COLO668 (cell line): ENCODE data around the gene MEN1.

Experiments used
- DNase-seq: peaks from one replicate; lab custom pipeline; 2025; ENCODE audit not compliant: unreplicated experiment; lab: John Stamatoyannopoulos, UW

The MEN1 gene

DNA sequence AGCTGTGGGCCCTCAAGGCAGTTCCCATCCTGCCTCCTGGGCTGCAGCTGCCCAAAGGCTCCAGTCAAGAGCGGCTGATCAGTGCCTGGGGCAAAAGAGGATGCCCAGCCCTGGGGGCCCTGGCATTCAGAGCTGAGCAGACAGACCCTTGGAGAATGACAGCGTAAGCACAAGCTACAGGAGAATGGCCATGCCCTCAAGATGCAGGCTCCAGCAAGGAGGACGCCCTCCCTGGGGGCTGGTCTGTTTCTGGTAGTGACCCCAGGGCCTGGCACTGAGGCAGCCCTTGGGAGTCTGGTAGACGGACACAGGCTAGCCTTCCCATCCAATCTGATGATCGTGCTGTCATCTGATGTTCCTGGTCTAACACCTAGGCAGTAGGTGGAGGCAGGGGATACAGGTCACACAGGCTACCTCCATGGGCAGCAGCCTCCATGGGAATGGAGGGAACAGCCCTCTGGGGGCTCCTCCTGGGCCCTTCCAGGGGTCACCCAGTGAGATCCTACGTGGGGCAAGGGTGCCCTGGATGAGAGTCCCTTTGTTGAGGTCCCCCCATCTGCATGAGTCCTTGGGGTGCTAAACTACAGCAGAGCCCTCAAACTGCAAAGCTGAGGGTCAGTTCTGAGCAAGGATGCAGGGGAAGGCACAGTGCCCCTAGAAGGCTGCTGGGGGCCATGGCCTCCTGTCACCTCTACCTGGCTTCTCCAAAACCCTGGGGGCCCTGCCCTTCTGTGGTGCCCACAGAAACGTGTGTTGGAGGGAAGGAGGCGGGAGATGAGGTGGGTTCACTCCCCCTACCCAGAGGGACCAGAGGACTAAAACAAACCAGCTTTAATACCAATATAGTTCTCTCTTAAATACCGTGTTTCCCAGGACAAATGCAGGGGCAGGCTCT lies 21.8 kb downstream of the MEN1 start:
- no peak for DNase-seq

DNA sequence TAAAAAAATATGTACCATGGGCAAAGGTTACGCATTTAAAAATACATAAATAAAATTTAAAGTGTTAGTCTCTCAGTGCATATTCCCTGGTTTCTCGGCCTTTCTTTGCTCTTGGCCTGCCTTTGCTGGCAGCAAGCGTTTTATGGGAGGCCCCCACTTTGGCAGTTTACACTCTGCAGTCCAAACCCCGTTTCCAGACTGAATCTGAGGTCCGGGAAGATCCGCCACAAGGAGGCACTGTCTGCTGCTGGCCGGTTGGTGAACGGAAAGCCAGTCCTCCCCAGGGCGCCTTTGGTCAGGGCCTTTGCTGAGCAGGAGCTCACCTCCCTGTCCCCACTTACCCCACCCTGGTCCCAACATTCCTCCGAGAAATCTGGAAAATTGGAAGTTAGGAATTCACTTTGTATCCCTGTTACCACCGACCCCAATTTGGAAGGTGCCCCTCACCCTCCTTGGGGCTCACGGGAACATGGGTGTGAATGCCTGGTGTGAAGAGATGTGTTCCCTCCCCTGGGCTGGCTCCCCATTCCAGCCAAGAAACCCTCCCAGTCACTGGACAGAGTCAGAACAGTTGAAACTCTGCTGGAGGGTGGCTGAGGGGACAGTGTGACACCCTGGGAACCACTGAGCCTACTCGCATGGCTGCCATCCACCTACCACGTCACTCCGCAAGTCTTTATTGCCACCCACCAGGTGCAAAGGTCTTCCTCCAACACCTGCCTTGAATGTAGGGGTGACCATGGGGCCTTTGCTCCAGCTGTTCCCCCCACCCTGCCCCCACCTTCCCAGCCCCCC lies 22.6 kb downstream of the MEN1 start:
- DNase-seq, result peak; percentile 50

DNA sequence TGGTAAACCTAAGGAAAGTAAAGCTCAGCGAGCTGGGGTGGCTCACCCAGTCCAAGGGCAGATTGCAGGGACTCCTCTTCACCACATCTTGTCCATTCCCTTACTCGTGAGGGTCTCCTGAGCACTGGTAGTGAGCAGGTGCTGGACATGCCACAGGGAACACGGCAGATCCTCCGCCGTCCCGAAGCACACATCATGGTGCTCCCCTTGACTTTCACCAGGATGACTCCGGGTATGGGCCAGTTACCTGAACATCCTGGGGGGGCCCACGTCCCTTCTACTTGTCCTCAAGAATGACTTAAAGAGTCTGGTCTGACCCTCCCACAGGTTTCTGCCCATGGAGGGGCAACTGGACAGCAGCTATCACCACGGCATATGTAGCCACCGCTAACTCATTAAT lies 24.0 kb downstream of the MEN1 start:
- DNase-seq, result no peak

DNA sequence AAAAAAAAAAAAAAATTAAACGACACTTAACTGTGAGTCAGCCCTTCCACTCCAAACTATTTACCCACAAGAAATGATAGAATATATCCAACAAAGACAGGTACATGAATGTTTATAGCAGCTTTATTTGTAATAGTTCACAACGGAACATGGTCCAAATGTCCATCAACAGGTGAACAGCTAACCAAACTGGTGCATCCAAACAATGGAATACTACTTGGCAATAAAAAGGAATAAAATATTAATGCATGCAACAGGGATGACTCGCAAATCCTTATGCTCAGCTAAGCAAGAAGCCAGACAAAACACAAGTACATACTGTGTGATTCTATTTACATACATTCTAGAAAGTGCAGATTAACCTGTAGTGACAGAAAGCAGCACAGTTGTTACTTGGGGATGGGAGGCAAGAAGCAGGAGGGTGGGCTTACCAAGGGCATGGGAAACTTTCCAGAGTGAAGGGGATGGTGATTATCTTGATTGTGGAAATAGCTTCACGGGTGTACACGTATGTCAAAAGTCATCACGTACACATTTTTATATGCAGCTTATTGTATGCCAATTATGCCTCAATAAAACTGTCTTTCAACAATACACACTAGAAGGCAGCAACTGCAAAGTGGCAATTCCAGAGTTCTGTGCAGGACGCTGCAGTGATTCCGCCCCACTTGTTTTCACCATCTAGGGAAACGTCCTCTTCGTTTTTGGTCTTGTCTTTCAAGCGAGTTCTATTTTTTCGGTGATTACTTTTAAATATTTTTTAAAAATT lies 25.4 kb downstream of the MEN1 start:
- DNase-seq, result no peak

DNA sequence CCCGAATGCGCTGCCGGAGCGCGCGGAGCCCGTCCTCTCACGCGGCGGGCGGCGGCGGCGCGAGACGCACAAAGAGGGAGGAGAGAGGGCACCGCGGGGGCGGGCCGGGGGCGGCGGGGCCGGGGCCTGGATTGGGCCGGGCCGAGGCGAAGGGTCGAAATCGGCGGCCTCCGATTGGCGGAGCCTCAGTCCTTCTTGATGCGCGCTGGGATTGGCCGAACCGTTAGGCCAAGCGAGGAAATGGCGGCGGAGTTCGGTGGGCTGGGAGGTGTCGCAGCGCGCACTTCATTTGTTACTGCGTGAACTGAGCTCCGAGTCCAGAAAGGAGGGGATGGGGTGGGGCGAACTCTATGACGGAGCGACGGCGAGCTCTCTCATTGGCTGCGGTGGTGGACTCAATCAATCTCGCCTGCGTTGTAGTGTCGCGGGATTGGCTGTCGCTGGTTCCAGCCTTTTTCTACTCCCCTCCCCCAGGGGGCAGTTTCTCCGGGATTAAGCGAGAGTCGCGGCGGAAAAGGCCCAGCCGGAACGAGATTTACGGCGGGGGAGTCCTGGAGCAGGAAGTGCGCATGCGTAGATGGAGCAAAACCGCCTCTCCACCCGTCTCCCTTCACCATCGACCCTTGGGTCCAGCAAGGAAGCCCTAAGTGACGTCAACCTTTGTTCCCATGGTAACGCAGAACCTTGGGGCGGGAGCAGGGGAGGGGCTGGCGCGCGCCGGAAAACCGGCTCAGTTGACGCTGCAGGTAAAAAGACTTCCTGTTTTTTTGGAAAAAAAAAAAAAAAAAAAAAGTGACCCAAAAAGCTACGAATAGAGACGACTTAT lies 31.7 kb downstream of the MEN1 start, which contains the start of gene SF1:
Gene SF1 (minus strand): TSS at position 70 of the 826 bp plus-strand sequence. CDS start 150 bp downstream, outside the sequence.
- peak; percentile 98 for DNase-seq

DNA sequence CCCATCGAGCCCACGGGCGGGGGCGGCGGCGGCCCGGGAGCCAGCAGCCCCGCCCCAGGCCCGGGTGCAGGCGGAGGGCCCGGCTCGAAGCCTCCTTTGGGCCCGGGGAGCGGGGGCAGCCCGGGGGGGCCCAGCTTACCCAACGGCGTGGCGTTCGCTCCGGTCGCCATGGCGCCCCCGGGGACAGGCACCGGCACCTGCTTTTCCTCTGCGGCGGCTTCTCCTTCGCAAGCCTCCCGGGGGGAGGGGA lies 32.2 kb downstream of the MEN1 start:
- no peak for DNase-seq

DNA sequence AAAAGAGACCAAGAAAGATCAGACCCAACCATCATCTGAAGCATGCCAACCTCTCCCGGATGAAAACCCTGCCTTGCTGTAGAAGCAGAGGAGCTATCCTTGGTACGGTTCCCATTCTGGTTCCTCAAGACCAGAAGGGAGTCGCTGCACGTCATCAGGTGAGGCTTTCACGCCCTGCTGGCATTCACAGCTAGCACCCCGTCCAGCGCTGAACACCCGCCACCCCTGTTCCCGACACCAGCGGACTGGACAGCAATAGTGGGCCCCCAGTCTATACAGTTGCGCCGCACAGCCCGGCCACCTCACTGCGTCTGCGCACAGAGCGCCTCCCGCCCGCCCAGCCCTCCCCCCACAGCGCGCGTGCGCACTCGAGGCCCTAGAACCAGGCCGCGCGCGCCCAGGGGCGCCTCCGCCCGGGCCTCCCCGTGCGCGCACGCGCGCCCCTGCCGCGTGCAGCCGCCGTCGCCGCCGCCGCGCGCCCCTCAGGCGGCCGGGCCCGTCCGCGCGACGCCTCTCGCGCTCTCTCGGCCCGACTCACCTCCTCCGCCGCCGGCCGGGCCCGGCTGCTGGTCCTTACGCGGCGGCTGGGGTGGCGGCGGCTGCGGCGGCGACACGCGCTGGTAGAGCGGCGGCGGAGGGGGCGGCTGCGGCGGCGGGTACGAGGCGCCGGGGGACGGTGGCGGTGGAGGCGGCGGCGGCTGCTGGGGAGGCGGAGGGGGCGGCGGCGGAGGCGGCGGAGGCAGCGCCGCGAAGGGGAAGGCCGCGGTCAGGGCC lies 32.7 kb downstream of the MEN1 start:
- DNase-seq, result peak; percentile 96

DNA sequence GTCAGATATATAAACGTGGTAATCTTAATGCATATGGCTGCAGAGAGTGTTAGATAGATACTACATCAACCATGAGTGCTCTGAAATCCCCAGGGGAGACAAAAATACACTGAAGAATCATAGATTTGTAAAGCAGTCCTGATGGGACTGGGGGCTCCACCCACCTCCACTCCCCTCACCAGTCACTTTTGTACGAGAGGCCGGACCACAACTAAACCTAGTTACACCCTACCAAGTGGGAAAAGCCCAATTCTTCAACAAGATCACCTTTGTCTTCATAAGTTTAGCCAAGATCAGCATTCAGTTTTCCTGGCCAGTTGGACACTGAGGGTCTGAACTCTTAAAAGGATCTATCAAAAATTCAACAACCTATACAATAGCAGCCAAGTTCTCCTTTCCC lies 33.5 kb downstream of the MEN1 start:
- DNase-seq, result no peak

DNA sequence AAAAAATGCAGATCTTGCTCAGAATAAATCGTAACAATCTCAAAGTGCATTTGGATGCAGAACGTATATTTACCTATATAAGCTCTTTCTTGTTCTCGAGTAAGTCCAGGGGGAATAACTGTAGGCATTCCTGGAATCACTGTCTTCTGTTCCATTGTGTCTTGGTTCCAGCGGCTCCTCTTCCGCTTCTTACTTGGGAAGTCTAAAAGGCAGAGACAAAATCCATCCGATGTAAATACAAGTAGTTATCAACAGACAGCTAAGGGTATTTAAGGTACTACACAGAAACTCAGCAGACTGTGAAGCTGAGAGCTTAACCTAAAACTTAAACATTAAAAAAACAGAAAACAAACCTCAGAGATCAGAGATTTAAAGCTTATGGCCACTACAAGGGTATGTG lies 33.9 kb downstream of the MEN1 start:
- DNase-seq, result no peak

DNA sequence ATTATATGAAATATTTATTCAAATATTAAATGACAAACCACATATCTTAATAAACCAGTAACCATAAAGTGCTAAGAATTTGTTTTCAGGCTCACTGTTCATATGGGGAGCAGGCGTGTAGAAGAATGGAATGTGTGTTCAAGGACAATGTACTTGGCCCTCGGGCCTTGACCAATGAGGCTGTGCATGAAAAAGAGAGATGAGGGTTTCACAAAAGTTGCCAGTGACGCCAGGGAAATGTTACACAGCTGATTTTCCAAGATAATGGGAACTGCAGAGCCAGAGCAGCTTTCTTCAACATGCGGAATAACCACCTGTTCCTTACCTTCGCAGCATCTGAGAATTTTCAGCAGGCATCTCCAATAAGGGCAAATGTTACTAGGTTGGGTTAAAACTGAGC lies 36.2 kb downstream of the MEN1 start:
- no peak for DNase-seq

DNA sequence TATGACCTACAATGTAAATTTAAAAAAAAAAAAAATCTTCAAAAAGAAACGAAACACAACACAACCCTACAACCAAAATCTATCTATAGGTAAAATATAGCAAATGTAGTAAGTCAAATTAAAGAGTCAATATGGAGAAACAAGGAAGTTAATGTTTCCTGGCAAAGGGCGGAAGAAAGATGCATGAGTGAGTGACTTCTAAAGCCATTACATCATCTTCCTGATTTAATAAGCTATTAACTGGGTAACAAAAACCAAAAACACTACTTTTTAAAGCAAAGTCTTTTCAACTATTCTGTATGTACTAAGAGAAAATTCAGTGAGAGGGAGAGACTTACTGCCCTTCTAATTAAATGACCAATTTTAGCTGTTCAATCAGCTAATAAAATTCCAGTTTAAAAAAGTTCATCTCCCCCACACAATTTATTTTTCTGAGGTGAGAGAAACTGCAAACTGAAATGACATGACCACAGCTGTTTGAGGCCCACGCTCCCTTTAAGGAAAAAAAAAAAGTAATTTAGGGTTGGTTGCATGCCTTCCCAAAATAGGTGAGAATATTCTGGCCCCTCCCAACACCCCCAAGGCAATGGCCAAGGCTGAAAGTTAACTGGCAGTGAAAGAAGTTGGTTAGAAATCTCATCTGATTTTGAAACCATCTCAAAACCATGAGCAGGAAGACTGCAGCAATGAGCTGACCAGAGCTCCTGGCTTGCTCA lies 37.9 kb downstream of the MEN1 start:
- no peak for DNase-seq

DNA sequence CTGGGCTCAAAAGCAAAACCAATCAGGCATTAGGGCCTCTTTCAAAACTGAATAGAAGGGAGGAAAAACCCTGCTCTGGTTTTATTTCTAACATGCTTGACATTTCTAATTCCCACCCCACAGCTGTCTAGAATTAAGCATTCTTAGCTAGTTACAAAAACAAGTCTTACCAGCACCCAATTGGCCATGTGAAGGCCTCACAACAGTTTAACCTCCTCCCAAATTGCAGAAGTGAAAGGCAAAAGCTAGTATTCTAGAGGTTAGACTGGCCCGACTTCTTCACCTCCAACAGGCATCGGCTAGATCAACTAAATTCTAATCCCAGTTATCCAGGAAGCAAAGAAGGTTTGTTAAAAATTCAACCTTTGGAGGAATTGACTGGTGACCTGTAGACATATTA lies 38.5 kb downstream of the MEN1 start:
- no peak for DNase-seq

DNA sequence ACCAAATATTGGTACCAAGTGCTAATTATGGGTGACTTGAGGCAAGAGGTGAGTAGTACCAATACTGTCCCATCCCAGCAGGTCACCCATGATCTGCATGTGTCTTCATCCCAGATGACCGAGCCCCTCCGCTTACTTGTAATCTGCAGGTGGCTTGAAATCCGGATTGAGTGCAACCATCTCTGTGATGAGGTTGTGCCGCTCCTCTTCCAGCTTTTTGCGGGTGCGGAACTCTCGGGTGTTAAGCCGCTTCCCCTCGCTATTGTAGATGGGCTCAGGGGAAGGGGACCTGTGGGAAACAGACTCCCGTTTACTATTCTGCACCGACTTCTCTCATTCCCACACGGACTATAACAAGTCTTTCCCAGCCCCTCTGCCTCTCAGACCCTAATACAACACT lies 40.2 kb downstream of the MEN1 start:
- DNase-seq, result no peak

DNA sequence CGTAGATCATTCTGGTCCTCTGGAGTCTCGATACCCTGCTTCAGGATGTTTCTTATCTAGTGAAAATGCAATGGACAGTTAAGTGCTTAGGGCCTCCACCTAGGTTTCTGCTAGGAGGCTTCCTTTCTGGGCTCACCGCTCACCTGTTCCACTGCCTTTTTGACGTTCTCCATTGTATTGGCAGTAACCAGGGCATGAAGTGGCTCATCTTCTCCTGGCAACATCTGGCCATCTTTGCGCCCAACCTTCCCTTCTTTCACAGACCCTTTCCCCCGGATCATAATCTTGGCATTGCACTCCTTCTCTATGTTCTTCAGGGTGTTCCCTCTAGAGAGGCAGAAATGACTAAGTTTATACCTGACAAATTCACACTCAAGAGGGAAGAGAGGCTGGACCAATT lies 41.1 kb downstream of the MEN1 start:
- no peak for DNase-seq

DNA sequence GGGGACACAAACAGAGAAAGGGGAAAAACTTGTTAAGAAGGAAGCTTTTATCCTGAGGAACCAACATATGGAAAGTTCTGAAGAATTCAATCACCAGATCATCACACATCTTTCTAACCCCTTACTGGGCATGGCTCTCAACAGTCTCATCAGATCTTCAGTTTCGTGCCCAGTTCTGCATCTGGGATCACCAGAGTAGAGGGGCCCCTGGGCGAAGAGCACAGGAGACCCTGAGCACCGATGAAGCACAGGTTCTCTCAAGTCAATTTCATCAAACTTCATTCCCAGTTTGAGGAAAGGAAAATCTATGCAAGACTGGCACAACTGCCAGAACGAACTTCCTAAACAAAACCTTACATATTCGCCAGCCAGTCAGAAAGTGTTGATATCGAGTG lies 42.1 kb downstream of the MEN1 start:
- no peak for DNase-seq

DNA sequence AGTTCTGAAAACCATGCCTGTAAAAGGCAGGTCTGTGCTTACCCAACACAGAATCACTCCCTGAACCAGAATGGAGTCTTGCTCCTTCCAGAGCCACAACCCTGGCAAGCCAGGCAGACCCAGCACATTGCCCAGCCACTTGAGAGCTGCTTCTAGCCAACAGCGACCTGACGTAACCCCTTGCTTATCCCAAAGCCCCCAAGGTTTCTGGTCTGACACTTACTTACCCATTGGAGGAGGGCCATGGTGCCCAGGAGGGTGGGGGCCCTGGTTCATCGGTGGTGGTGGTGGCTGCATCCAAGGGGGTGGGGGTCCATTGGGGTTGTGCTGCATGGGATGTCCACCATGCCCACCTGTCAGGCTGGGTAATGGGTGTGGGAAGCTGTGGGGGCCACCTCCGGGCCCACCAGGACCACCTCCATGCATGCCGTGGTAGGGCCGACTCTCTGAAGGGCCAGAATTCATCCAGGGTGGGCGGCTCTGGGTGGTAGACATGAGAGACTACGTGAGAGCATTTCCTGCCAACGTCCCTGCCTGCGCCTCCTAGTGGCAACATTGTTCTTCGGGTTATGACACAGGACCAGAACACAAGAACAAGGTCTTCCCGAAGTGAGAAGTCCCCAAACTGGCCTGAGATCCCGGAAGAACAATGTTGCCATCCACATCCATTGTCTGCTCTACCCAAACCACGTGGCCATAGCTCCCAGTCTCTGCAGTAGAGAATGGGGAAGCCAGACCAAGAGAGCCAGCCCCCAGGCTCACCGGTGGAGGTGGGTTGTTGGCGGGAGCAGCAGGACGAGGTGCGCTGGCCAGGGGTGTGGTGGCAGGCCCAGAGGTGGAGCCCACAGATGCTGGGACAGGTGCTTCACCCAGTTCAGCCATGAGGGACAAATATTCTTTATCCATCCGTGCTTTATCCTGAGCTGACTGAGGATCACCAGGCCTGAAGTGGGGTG lies 42.7 kb downstream of the MEN1 start:
- peak; percentile 68 for DNase-seq

DNA sequence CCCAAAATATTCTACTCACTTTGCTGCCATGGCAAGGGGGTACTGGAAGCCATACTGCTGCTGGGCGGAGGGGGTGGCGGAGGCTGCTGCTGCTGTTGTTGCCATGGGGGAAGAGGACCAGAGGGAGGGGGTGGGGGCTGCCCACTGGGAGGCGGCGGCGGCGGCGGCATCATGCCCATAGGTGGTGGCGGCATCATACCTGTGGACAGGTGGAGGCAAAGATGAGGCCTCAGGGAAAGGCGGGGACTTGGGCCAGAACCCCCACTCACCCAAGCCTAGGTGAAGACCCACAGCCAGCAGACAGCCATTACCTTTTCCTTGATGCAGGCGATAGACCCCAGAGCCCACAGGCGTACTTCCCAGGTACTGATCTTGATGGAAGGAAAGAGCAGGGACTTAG lies 43.5 kb downstream of the MEN1 start:
- DNase-seq, result no peak
